GM13976 (cell line): ENCODE results near the gene WDR12.
A peak's percentile ranks its signal among the peaks of the same experiment; 100 is the strongest.

ENCODE experiments used
- DNase-seq: peaks from one replicate; pipeline ENCODE4 v3.0.0; 2012; ENCODE audit warnings: low spot score
- in situ Hi-C: fragments of 300-500 bp; cut with MboI; formaldehyde crosslinking; loops from one replicate; pipeline ENCODE4 v1.12.0; 2022; ENCODE audit warnings: low sequenced_read_pairs, mixed read lengths, inconsistent platforms; ENCODE audit not compliant: unreplicated experiment
- TF ChIP-seq, protein P1 (sequence below): IDR thresholded peaks from 2 replicates; pipeline ENCODE4 v1.5.1; 2012; ENCODE audit warnings: borderline replicate concordance, mild to moderate bottlenecking; ENCODE audit not compliant: insufficient read depth; ENCODE audit errors: extremely low read depth, missing control alignments, control extremely low read depth

WDR12 gene

DNA sequence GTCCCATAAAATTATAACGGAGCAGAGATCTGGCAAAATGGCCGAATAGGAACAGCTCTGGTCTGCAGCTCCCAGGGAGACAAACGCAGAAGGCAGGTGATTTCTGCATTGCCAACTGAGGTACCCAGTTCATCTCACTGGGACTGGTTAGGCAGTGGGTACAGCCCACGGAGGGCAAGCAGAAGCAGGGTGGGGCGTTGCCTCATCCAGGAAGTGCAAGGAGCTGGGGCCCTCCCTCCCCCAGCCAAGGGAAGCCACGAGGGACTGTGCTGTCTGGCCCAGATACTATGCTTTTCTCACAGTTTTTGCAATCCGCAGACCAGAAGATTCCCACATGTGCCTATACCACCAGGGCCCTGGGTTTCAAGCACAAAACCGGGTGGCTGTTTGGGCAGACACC is 62.7 kb downstream of the WDR12 start:
- in situ Hi-C loops, result no loop called here
- TF ChIP-seq, protein P1, sequence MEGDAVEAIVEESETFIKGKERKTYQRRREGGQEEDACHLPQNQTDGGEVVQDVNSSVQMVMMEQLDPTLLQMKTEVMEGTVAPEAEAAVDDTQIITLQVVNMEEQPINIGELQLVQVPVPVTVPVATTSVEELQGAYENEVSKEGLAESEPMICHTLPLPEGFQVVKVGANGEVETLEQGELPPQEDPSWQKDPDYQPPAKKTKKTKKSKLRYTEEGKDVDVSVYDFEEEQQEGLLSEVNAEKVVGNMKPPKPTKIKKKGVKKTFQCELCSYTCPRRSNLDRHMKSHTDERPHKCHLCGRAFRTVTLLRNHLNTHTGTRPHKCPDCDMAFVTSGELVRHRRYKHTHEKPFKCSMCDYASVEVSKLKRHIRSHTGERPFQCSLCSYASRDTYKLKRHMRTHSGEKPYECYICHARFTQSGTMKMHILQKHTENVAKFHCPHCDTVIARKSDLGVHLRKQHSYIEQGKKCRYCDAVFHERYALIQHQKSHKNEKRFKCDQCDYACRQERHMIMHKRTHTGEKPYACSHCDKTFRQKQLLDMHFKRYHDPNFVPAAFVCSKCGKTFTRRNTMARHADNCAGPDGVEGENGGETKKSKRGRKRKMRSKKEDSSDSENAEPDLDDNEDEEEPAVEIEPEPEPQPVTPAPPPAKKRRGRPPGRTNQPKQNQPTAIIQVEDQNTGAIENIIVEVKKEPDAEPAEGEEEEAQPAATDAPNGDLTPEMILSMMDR, result no peak
- DNase-seq, result no peak

DNA sequence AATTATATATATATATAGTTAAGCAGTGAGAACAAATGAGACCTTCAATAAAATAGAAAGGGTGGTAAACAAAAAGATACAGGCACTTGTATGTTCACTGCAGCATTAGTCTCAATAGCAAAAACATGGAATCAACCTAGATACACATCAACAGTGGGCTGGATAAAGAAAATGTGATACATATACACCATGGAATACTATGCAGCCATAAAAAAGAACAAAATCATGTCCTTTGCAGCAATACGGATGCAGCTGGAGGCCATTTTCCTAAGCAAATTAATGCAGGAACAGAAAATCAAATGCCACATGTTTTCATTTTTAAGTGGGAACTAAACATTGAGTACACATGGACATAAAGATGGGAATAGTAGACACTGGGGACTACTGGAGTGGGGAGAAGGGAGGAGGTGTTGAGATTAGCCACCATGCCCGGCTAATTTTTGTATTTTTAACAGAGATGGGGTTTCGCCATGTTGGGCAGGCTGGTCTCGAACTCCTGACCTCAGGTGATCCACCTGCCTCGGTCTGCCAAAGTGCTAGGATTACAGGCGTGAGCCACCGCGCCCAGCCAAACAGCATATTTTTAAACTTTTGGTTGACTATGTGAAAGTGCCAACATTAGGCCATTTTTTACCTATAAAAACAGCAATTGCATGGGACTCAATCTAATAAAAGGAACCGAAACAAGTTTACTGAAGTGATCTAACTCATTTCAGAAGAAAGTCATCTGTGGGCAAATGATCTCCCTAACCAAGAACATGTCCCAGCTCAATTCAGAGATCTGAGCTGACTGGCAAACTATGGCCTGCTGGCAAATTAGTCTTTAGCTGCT is 63.6 kb downstream of the WDR12 start:
- in situ Hi-C loops, result no loop called here
- peak; percentile 56 for DNase-seq
- TF ChIP-seq, protein P1, result no peak

DNA sequence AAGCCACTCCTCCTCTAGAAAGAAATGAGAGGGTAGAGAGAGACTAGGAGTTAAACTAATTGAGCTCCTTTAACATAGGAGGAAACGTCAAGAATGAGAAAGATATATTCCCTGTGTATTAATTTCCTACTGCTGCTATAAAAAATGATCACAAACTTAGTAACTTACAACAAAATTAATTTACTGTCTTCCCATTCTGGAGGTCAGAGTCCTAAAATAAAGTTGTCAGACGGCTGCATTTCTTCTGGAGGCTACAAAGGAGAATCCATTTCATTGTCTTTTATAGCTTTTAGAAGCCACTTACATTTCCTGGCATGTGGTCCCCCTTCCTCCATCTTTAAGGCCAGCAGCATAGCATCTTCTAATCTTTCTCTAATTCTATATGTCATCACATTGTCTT is 66.8 kb downstream of the WDR12 start:
- in situ Hi-C loops, result no loop called here
- TF ChIP-seq, protein P1, result no peak
- DNase-seq, result no peak

DNA sequence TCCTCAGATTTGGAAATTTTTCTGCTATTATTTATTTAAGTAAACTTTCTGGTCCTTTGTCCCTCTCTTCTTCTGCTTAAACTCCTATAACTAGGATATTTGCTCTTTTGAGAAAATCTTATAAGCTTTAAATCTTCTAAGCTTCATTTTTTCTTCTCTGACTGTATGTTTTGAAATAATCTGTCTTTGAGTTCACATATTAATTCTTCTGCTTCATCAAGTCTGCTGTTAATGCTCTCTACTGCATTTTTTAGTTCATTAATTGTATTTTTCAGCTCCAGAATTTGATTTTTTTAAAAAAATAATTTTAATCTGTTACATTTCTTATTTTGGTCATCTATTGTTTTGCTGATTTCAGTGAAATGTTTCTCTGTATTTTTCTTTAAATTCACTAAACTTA is 68.8 kb downstream of the WDR12 start:
- TF ChIP-seq, protein P1, result no peak
- DNase-seq, result no peak
- in situ Hi-C loops, result no loop called here

DNA sequence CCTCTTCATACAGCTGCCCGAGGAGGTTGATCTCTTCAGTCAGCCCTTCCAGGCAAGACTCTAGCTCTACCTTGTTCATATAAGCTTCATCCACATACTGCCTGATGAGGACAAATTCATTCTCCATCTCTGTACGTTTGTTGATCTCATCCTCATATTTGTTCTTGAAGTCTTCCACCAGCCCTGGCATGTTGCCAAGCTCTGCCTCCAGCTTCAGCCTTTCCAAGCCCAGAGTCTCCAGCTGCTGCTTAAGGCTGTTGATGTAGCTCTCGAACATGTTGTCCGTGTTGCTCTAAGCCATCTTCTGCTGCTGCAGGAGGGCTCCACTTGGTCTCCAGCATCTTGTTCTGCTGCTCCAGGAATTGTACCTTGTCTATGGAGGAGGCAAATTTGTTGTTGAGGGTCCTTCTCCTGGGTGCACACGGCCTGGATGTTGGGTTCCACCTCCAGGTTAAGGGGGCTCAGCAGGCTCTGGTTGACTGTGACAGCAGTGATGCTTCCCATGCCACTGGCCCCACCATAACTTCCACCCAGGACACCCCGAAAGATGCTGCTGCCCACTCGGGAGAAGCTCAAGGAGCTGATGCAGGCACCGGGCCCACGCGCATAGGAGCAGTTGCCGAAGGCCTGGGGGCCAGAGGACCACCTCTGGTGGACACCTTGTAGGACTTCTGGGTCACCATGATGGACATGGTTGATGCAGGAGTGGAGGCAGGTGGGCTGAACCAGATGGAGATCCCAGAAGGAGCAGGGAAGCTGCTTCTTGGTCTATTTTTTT is 70.2 kb downstream of the WDR12 start:
- no peak for DNase-seq
- TF ChIP-seq, protein P1, result no peak
- in situ Hi-C loops, result no loop called here

DNA sequence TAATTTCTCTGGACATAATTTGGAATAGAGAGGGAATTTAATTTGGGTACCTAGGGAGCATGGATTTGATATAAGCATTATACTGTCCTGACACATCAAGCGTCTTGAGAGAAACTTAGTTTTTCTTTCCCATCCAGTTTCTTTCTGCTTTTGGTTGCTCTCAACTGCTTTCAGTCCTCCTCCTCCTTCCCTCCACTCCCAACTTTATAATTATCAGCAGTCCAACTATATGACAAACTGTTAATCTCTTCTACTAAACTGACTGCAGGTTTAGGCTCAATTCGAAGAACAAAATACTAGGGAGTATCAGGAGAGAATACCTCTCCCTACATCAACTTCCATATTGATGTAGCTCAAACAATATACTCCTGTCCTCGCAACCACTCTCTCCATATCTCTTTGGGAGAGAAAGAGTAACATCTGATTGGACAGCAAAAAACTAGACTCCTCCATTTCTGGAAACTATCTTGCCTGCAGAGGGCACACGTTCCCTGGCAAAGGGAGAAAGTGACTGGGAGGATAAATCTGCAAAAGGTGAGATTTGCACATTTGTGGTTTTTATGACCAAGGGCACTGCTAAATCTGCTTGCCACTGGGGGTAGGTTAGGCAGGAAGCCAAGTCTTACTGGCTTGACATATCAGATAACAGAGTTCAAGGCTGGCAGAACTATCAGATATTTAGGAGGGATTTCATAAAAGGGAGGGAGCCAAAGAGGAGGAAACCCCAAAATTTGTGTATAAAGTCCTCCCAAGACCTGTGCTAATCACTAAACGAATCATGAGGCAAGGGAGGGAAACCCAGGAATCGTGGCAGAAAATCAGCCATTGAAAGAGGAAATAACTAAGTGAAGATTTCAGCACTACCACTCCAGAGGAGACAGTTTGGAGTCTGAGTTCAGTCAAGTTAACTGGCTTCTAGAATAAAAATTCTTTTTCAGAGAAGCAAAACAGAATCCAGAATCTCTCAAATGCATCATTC is 79.9 kb downstream of the WDR12 start:
- peak; percentile 60 for DNase-seq
- TF ChIP-seq, protein P1, result peak; percentile 10
- in situ Hi-C loops, result no loop called here
